Measurements from ENCODE around the gene SCTR. TPM values are rescaled to one million over a fixed set of nuclear protein-coding genes. Genes with fewer than 3 reads are reported as not detected.

SCTR gene
- total and polyA plus RNA-seq, 2 of the 13 experiments (the other 11 are each of a cell fraction or from before 2014, with no cell fraction given): not detected

DNA sequence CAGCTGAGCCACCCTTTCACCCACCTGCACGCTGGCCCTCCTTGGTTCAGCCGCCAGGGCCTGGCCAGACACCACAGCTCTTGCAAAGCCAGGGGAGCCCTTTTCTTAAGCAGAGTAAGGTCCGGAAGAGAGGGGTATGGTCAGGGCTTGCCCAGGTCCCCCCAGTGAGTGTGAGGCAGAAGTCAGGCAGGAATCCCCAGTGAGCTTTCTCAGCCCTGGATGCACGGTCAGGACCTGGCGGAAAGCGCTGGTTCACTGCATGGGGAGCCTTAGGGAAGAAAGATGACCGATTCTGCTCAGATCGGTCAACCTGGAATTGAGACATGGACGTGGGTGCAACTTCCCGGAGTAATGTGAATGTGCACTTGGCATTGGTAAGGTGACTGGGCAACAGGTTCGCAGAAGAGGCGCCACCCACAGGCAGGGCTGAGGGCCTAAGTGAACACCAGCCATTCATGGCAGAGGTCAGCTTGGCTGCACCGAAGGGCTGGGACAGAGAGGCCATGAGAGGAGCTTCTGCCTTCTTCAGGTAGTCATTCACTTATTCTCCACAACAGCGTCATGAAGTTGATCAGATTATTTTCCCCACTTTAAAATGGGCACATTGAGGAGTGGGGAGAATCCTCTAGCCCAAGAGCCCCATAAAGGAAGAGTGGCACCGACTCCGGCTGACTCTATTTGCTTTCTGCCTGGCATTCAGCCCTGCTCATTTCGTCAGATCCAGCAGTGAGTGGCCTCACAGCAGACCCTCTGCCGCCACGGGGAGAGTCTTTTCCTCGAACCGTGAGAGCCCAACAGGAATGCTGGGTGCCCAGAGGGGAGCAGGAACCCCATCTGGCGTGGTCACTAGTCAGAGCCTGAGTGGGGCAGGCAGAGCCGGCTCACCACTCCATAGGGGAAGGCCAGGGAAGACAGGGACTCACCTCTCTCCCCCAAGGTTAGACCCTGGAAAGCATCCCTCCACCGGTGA, 35.8 kb downstream of the SCTR start (continued):
- TF ChIP-seq, protein P1, sequence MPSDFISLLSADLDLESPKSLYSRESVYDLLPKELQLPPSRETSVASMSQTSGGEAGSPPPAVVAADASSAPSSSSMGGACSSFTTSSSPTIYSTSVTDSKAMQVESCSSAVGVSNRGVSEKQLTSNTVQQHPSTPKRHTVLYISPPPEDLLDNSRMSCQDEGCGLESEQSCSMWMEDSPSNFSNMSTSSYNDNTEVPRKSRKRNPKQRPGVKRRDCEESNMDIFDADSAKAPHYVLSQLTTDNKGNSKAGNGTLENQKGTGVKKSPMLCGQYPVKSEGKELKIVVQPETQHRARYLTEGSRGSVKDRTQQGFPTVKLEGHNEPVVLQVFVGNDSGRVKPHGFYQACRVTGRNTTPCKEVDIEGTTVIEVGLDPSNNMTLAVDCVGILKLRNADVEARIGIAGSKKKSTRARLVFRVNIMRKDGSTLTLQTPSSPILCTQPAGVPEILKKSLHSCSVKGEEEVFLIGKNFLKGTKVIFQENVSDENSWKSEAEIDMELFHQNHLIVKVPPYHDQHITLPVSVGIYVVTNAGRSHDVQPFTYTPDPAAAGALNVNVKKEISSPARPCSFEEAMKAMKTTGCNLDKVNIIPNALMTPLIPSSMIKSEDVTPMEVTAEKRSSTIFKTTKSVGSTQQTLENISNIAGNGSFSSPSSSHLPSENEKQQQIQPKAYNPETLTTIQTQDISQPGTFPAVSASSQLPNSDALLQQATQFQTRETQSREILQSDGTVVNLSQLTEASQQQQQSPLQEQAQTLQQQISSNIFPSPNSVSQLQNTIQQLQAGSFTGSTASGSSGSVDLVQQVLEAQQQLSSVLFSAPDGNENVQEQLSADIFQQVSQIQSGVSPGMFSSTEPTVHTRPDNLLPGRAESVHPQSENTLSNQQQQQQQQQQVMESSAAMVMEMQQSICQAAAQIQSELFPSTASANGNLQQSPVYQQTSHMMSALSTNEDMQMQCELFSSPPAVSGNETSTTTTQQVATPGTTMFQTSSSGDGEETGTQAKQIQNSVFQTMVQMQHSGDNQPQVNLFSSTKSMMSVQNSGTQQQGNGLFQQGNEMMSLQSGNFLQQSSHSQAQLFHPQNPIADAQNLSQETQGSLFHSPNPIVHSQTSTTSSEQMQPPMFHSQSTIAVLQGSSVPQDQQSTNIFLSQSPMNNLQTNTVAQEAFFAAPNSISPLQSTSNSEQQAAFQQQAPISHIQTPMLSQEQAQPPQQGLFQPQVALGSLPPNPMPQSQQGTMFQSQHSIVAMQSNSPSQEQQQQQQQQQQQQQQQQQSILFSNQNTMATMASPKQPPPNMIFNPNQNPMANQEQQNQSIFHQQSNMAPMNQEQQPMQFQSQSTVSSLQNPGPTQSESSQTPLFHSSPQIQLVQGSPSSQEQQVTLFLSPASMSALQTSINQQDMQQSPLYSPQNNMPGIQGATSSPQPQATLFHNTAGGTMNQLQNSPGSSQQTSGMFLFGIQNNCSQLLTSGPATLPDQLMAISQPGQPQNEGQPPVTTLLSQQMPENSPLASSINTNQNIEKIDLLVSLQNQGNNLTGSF (CRISPR knock-in tag; IDR thresholded peaks at IDR 0.05): 0 out of 2 replicates have a peak, but pooled peaks have one; percentile 55
- TF ChIP-seq NR1H2 (CRISPR knock-in tag; IDR thresholded peaks at IDR 0.05; ENCODE audit: borderline replicate concordance, low read depth): no peak
- TF ChIP-seq ARHGAP35 (CRISPR knock-in tag; IDR thresholded peaks at IDR 0.05; ENCODE audit: borderline replicate concordance): no peak
- no peak for TF ChIP-seq ATF7 (IDR thresholded peaks at IDR 0.05)
- no peak for TF ChIP-seq ATF7 (CRISPR knock-in tag; IDR thresholded peaks at IDR 0.05)
- TF ChIP-seq DMAP1 (CRISPR knock-in tag; IDR thresholded peaks at IDR 0.05): no peak
- no peak for TF ChIP-seq FOXM1 (CRISPR knock-in tag; IDR thresholded peaks at IDR 0.05)
- TF ChIP-seq, protein P2, sequence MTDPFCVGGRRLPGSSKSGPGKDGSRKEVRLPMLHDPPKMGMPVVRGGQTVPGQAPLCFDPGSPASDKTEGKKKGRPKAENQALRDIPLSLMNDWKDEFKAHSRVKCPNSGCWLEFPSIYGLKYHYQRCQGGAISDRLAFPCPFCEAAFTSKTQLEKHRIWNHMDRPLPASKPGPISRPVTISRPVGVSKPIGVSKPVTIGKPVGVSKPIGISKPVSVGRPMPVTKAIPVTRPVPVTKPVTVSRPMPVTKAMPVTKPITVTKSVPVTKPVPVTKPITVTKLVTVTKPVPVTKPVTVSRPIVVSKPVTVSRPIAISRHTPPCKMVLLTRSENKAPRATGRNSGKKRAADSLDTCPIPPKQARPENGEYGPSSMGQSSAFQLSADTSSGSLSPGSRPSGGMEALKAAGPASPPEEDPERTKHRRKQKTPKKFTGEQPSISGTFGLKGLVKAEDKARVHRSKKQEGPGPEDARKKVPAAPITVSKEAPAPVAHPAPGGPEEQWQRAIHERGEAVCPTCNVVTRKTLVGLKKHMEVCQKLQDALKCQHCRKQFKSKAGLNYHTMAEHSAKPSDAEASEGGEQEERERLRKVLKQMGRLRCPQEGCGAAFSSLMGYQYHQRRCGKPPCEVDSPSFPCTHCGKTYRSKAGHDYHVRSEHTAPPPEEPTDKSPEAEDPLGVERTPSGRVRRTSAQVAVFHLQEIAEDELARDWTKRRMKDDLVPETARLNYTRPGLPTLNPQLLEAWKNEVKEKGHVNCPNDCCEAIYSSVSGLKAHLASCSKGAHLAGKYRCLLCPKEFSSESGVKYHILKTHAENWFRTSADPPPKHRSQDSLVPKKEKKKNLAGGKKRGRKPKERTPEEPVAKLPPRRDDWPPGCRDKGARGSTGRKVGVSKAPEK (CRISPR knock-in tag; IDR thresholded peaks at IDR 0.05; ENCODE audit: borderline replicate concordance): no peak
- no peak for TF ChIP-seq ZNF383 (CRISPR knock-in tag; IDR thresholded peaks at IDR 0.05; ENCODE audit: borderline replicate concordance)
- TF ChIP-seq ZSCAN9 (CRISPR knock-in tag; IDR thresholded peaks at IDR 0.05; ENCODE audit: borderline replicate concordance): no peak
- TF ChIP-seq ASH2L (IDR thresholded peaks at IDR 0.05; ENCODE audit: insufficient read length, low read depth, low read length): no peak
- TF ChIP-seq ZNF546 (CRISPR knock-in tag; conservative IDR thresholded peaks at IDR 0.05): no peak
- TF ChIP-seq ZNF350 (CRISPR knock-in tag; IDR thresholded peaks at IDR 0.05; ENCODE audit: borderline replicate concordance, low read depth): 0 out of 2 replicates have a peak, but pooled peaks have one; percentile 13
- TF ChIP-seq KDM2A (CRISPR knock-in tag; IDR thresholded peaks at IDR 0.05; ENCODE audit: borderline replicate concordance, low read depth): 0 out of 2 replicates have a peak, but pooled peaks have one; percentile 7
- TF ChIP-seq ZSCAN31 (CRISPR knock-in tag; IDR thresholded peaks at IDR 0.05; ENCODE audit: low read depth): 0 out of 2 replicates have a peak, but pooled peaks have one; percentile 17
- no peak for TF ChIP-seq JDP2 (CRISPR knock-in tag; IDR thresholded peaks at IDR 0.05; ENCODE audit: borderline replicate concordance)
